ENCODE measurements around the gene BUD13.
A peak's percentile ranks its signal among the peaks of the same experiment; 100 is the strongest.

BUD13 gene

DNA sequence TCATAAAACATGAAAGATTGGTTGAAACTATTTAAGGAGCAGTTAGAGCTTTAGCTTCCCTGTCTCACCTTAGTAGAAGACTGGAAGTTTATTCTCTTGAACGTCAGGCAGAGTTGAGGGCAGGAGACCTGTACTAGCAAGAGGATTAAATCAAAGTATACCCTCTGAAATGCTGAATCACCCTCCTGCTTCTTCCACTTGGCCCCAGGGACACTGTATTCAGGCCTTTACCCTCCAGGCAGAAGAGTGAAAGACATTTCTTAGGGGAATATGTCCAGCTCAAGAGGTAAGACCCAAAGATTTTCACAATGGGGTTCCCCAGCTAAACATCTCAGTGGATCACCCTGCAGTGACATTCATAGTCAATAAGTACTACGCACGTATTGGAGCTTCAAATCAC lies 38.4 kb upstream of the BUD13 start:
- no CpG with 5 or more reads among the region's 3 CpGs for WGBS (ENCODE audit: extremely low coverage, insufficient coverage, insufficient read length)

DNA sequence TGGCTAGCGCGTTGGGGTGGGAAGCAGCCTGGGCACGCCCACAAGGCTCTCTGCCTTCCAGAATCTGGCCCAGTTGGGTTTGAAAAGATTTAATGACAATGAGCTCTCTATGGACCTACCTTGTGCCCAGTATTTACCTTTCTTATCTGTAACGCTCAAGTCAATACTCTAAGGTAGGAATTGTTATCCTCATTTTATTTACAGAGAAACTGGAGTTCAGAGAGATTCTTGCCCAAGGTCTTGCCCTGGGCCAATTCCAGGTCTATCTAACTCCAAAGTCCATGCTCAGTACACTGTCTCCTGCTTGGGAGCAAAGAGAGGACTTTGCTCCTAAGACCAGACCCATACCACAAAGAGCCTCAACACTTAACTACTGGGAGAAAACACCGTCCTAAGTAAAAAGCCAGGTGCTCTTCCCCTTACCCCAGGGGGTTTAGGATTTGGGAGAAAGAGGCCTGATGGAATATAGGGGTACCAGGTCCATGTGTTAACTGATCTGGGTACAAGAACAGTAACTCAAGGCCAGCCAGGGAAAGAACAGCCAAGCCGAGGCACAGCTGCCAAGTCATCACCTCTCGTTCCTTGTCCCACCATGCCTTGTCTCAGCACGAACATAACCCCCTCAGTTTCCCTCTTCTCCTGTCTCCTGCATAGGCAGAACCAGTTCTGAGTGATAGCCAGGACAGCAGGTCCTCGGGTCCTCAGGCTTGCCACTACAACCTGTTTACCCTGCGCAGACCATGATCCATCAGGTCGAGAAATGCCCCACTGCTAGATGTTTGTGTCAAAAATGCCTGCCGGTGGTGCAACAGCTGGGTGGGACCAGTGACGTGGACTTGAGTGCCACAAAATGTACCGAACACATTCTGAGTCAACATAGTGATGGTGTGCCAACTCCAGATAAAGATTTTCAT lies 35.7 kb upstream of the BUD13 start:
- Histone ChIP-seq H2BK12ac (ENCODE audit: low read length) (no peak overlapping the region), H3K23ac (ENCODE audit: low read length) (no peak overlapping the region), H2BK120ac (ENCODE audit: insufficient read depth, low read length, poor library complexity) (no peak overlapping the region), H3K27ac (ENCODE audit: low read depth, low read length) (no peak overlapping the region), H4K12ac (ENCODE audit: low read depth, low read length) (no peak overlapping the region), H3K27me3 (ENCODE audit: insufficient read depth, low read length) (no peaks in the 10 kb centered on the region), H4K8ac (ENCODE audit: low read depth, low read length) (no peak overlapping the region), H3K18ac (ENCODE audit: low read length) (no peak overlapping the region), H3K14ac (ENCODE audit: low read length) (no peak overlapping the region), H2AFZ (ENCODE audit: insufficient read depth, low read length, poor library complexity) (no peak overlapping the region), H3K79me2 (ENCODE audit: control insufficient read depth, insufficient read depth, low read length, poor library complexity) (no peaks in the 10 kb centered on the region), H3K4me1 (ENCODE audit: control insufficient read depth in 1 of 2, insufficient read depth in 2 of 2, low read length in 2 of 2) (no peaks in the 10 kb centered on the region), H3K79me1 (ENCODE audit: low read length) (no peaks in the 10 kb centered on the region), H3K36me3 (ENCODE audit: control insufficient read depth in 1 of 2, insufficient read depth in 2 of 2, low read length in 2 of 2) (no peaks in the 10 kb centered on the region), H3K4me3 (ENCODE audit: low read depth, low read length) (no peak overlapping the region), H3K9me3 (ENCODE audit: insufficient read depth, low read depth, low read length) (peaks cover 2% of the 10 kb centered on the region), H4K91ac (ENCODE audit: low read depth, low read length) (peak overlapping the region; percentile 22), H3K4ac (ENCODE audit: low read depth, low read length) (no peak overlapping the region), H3K9ac (ENCODE audit: low read length) (no peak overlapping the region), H2AK5ac (ENCODE audit: low read length) (no peak overlapping the region), H3K4me2 (ENCODE audit: low read length) (no peak overlapping the region), H2BK5ac (ENCODE audit: low read depth, low read length, poor library complexity) (no peak overlapping the region)
- peak; percentile 76 to 94 for DNase-seq
- whole genome bisulfite sequencing (ENCODE audit: extremely low coverage, insufficient coverage, insufficient read length) = no CpG with 5 or more reads among the region's 14 CpGs

More for the DNA sequence above, 38.4 kb upstream of the BUD13 start:
- H3K9ac ChIP-seq (ENCODE audit: low read length) = no peak overlapping the region
- no peak overlapping the region for H2BK12ac ChIP-seq (ENCODE audit: low read length)
- H3K79me1 ChIP-seq (ENCODE audit: low read length) = no peaks in the 10 kb centered on the region
- no peak overlapping the region for H3K18ac ChIP-seq (ENCODE audit: low read length)
- no peak overlapping the region for H3K23ac ChIP-seq (ENCODE audit: low read length)
- no peaks in the 10 kb centered on the region for H3K79me2 ChIP-seq (ENCODE audit: control insufficient read depth, insufficient read depth, low read length, poor library complexity)
- no peak overlapping the region for H3K4ac ChIP-seq (ENCODE audit: low read depth, low read length)
- DNase-seq = peak in 1 of 2 donors; percentile 61
- no peak overlapping the region for H2BK5ac ChIP-seq (ENCODE audit: low read depth, low read length, poor library complexity)
- no peak overlapping the region for H4K91ac ChIP-seq (ENCODE audit: low read depth, low read length)
- H4K8ac ChIP-seq (ENCODE audit: low read depth, low read length) = no peak overlapping the region
- no peak overlapping the region for H4K12ac ChIP-seq (ENCODE audit: low read depth, low read length)
- H3K4me1 ChIP-seq (ENCODE audit: control insufficient read depth in 1 of 2, insufficient read depth in 2 of 2, low read length in 2 of 2) = no peaks in the 10 kb centered on the region
- H2AK5ac ChIP-seq (ENCODE audit: low read length) = no peak overlapping the region
- H2AFZ ChIP-seq (ENCODE audit: insufficient read depth, low read length, poor library complexity) = no peak overlapping the region
- no peaks in the 10 kb centered on the region for H3K36me3 ChIP-seq (ENCODE audit: control insufficient read depth in 1 of 2, insufficient read depth in 2 of 2, low read length in 2 of 2)
- H2BK120ac ChIP-seq (ENCODE audit: insufficient read depth, low read length, poor library complexity) = no peak overlapping the region
- H3K27me3 ChIP-seq (ENCODE audit: insufficient read depth, low read length) = no peaks in the 10 kb centered on the region
- H3K9me3 ChIP-seq (ENCODE audit: insufficient read depth, low read depth, low read length) = peaks cover 2% of the 10 kb centered on the region
- H3K14ac ChIP-seq (ENCODE audit: low read length) = no peak overlapping the region
- H3K4me2 ChIP-seq (ENCODE audit: low read length) = no peak overlapping the region
- no peak overlapping the region for H3K27ac ChIP-seq (ENCODE audit: low read depth, low read length)
- H3K4me3 ChIP-seq (ENCODE audit: low read depth, low read length) = no peak overlapping the region

DNA sequence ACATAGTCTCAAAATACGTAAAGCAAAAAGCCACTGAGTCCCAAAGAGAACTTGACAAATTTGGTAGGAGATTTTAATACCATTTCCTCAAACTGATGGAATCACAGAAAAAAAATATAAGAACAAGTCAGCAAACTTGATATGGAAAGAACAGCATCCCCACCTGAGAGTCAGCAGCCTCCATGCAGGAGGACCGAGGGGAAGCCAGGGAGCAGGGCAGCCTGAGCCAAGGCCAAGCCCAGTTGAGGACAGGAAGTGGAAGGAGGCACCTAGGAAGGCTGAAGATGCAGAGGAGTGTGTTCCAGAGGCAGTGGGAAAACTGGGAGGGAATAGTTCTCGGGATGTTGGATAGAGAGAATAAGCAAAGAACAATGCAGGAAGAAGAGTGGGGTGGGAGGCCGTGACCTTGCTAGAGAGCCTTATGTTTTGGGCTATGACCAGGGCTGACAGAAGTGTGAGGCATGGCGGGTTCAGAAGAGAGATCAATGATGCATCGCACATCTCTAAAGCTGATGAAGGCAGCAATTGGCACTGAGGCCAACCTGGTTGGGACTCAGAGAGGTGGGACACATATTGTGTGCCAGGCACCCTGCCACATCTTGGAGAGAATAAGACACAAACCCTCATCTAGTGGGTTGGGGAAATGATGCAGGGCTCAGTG lies 34.9 kb upstream of the BUD13 start:
- Histone ChIP-seq H3K23ac (ENCODE audit: low read length) (no peak overlapping the region), H2AK5ac (ENCODE audit: low read length) (no peak overlapping the region), H3K4me2 (ENCODE audit: low read length) (no peak overlapping the region), H3K18ac (ENCODE audit: low read length) (no peak overlapping the region), H3K4ac (ENCODE audit: low read depth, low read length) (no peak overlapping the region), H3K4me1 (ENCODE audit: control insufficient read depth in 1 of 2, insufficient read depth in 2 of 2, low read length in 2 of 2) (no peaks in the 10 kb centered on the region), H3K14ac (ENCODE audit: low read length) (no peak overlapping the region), H3K79me2 (ENCODE audit: control insufficient read depth, insufficient read depth, low read length, poor library complexity) (no peaks in the 10 kb centered on the region), H4K8ac (ENCODE audit: low read depth, low read length) (no peak overlapping the region), H4K91ac (ENCODE audit: low read depth, low read length) (no peak overlapping the region), H4K12ac (ENCODE audit: low read depth, low read length) (no peak overlapping the region), H3K79me1 (ENCODE audit: low read length) (no peaks in the 10 kb centered on the region), H2BK12ac (ENCODE audit: low read length) (no peak overlapping the region), H3K4me3 (ENCODE audit: low read depth, low read length) (peak overlapping the region; percentile 58), H3K27ac (ENCODE audit: low read depth, low read length) (no peak overlapping the region), H2BK5ac (ENCODE audit: low read depth, low read length, poor library complexity) (no peak overlapping the region), H3K36me3 (ENCODE audit: control insufficient read depth in 1 of 2, insufficient read depth in 2 of 2, low read length in 2 of 2) (no peaks in the 10 kb centered on the region), H3K9ac (ENCODE audit: low read length) (no peak overlapping the region), H3K27me3 (ENCODE audit: insufficient read depth, low read length) (no peaks in the 10 kb centered on the region), H2AFZ (ENCODE audit: insufficient read depth, low read length, poor library complexity) (no peak overlapping the region), H3K9me3 (ENCODE audit: insufficient read depth, low read depth, low read length) (peaks cover 2% of the 10 kb centered on the region), H2BK120ac (ENCODE audit: insufficient read depth, low read length, poor library complexity) (no peak overlapping the region)
- DNase-seq = no peak
- no CpG with 5 or more reads among the region's 6 CpGs for WGBS (ENCODE audit: extremely low coverage, insufficient coverage, insufficient read length)

DNA sequence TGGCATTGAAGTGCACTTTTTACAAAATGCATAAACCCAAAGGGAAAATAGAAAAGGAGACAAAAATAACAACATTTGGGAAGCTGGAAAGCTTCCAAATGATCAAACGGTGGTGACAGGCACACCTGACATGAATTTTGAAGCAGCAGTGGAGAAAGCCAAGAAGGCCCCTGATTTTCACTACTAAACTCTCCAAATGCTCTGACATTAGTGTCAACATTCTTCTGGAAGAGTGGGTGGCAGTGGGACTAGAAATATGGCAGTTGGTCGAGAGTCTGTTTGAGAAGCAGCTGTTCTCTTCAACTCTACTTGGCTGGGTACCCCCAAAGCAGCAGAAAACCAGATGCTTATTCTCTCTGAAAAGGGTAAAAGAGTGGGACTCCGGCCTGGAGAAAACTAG lies 31.2 kb upstream of the BUD13 start:
- Histone ChIP-seq H3K79me2 (ENCODE audit: control insufficient read depth, insufficient read depth, low read length, poor library complexity) (no peaks in the 10 kb centered on the region), H4K8ac (ENCODE audit: low read depth, low read length) (no peak overlapping the region), H3K18ac (ENCODE audit: low read length) (no peak overlapping the region), H3K4me3 (ENCODE audit: low read depth, low read length) (no peak overlapping the region), H3K36me3 (ENCODE audit: control insufficient read depth in 1 of 2, insufficient read depth in 2 of 2, low read length in 2 of 2) (no peaks in the 10 kb centered on the region), H4K91ac (ENCODE audit: low read depth, low read length) (no peak overlapping the region), H2BK12ac (ENCODE audit: low read length) (no peak overlapping the region), H3K4ac (ENCODE audit: low read depth, low read length) (no peak overlapping the region), H3K9ac (ENCODE audit: low read length) (no peak overlapping the region), H3K23ac (ENCODE audit: low read length) (no peak overlapping the region), H3K9me3 (ENCODE audit: insufficient read depth, low read depth, low read length) (peaks cover 2% of the 10 kb centered on the region), H2BK5ac (ENCODE audit: low read depth, low read length, poor library complexity) (no peak overlapping the region), H2BK120ac (ENCODE audit: insufficient read depth, low read length, poor library complexity) (no peak overlapping the region), H3K4me2 (ENCODE audit: low read length) (no peak overlapping the region), H2AFZ (ENCODE audit: insufficient read depth, low read length, poor library complexity) (no peak overlapping the region), H2AK5ac (ENCODE audit: low read length) (no peak overlapping the region), H3K4me1 (ENCODE audit: control insufficient read depth in 1 of 2, insufficient read depth in 2 of 2, low read length in 2 of 2) (no peaks in the 10 kb centered on the region), H3K27ac (ENCODE audit: low read depth, low read length) (no peak overlapping the region), H4K12ac (ENCODE audit: low read depth, low read length) (no peak overlapping the region), H3K79me1 (ENCODE audit: low read length) (no peaks in the 10 kb centered on the region), H3K14ac (ENCODE audit: low read length) (no peak overlapping the region), H3K27me3 (ENCODE audit: insufficient read depth, low read length) (no peaks in the 10 kb centered on the region)
- no CpG with 5 or more reads among the region's 3 CpGs for WGBS (ENCODE audit: extremely low coverage, insufficient coverage, insufficient read length)
- DNase-seq = no peak

Measured in trophoblast cell (in vitro differentiated cells and primary cell).